GM10248 (cell line): Measurements from ENCODE around the gene SNUPN.
"Not testable (repeated sequence)": the region's sequence is repeated elsewhere in the genome, so short reads cannot be mapped to it uniquely, and the experiment has no call there.

Experiments used
- CTCF ChIA-PET: fragments of 300-600 bp; sonication (Branson Sonifier 250); formaldehyde crosslinking; extraction: SDS; loops from one replicate; lab custom pipeline; 2021; ENCODE audit warnings: antibody characterized with exemption; lab: Yijun Ruan, JAX
- POLR2A ChIA-PET: fragments of 350-650 bp; sonication (Branson Sonifier 250); formaldehyde crosslinking; extraction: SDS; loops from one replicate; lab custom pipeline; 2020; ENCODE audit warnings: antibody characterized with exemption; lab: Yijun Ruan, JAX
- DNase-seq: peaks from one replicate; pipeline ENCODE4 v3.0.0; 2012; ENCODE audit errors: extremely low spot score
- CTCF ChIP-seq: IDR thresholded peaks from 2 replicates; pipeline ENCODE4 v1.5.1; 2012; ENCODE audit warnings: mild to moderate bottlenecking, low read depth; ENCODE audit errors: extremely low read depth, missing control alignments, control extremely low read depth

The SNUPN gene

GRCh38 chr15:75577401-75578172 lies 47.9 kb downstream of the SNUPN start:
- POLR2A ChIA-PET, result no interaction called here
- CTCF ChIA-PET, result interaction anchor here (0.6 to 1.3 kb wide), 7 partner anchors 8 to 210 kb away, joined by 3 to 8 read pairs (median 3); partner anchors contain the start of gene IMP3
- no peak for TF ChIP-seq CTCF
- DNase-seq, result no peak

- no peak for TF ChIP-seq CTCF
- ChIA-PET CTCF (interaction anchor here (1.0 to 2.3 kb wide), 2 partner anchors 9 to 23 kb away, joined by 3 to 4 read pairs; no protein-coding TSS in a partner anchor), POLR2A (no interaction called here)
- no peak for DNase-seq
These were observed 51.7 kb downstream of the SNUPN start for GRCh38 chr15:75573648-75574384.

GRCh38 chr15:75570126-75570845 lies 55.2 kb downstream of the SNUPN start:
- ChIA-PET POLR2A (no interaction called here), CTCF (interaction anchor here (1.2 kb wide), 2 partner anchors 9 to 202 kb away, joined by 4 to 5 read pairs; partner anchors contain the start of genes MAN2C1 and PTPN9)

GRCh38 chr15:75565062-75565970 lies 60.2 kb downstream of the SNUPN start:
- ChIA-PET CTCF (interaction anchor here (1.2 to 2.1 kb wide), 3 partner anchors 12 to 32 kb away, joined by 3 to 6 read pairs (median 4); no protein-coding TSS in a partner anchor), POLR2A (no interaction called here)
- DNase-seq, result no peak
- no peak for TF ChIP-seq CTCF

More at GRCh38 chr15:75570126-75570845, 55.2 kb downstream of the SNUPN start:
- no peak for TF ChIP-seq CTCF
- no peak for DNase-seq

DNA sequence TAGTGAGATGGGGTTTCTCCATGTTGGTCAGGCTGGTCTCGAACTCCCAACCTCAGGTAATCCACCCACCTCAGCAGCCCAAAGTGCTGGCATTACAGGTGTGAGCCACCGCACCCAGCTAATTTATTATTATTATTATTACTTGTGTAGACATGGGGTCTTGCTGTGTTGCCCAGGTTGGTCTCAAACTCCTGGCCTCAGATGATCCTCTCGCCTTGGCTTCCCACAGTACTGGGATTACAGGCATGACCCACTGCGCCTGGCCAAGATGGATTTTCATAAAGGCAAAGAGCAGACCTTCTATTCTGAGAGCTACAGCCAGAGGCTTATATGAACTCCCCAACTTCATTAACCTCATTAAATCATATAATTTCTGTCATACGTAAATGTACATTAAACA lies 63.6 kb downstream of the SNUPN start:
- no peak for TF ChIP-seq CTCF
- no peak for DNase-seq
- ChIA-PET POLR2A (interaction anchor here (0.6 kb wide), 1 partner anchor 86 kb away, joined by 9 read pairs; the partner anchor contains the start of gene SNX33), CTCF (interaction anchor here (0.9 to 1.3 kb wide), 2 partner anchors 37 to 194 kb away, joined by 3 read pairs; no protein-coding TSS in a partner anchor)

DNA sequence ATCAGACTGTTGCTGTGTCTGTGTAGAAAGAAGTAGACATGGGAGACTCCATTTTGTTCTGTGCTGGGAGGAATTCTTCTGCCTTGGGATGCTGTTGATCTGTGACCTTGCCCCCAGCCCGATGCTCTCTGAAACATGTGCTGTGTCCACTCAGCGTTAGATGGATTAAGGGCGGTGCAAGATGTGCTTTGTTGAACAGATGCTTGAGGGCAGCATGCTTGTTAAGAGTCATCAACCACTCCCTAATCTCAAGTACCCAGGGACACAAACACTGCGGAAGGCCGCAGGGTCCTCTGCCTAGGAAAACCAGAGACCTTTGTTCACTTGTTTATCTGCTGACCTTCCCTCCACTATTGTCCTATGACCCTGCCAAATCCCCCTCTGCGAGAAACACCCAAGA lies 66.2 kb downstream of the SNUPN start:
- DNase-seq, POLR2A ChIA-PET, CTCF ChIA-PET: not testable (repeated sequence)

DNA sequence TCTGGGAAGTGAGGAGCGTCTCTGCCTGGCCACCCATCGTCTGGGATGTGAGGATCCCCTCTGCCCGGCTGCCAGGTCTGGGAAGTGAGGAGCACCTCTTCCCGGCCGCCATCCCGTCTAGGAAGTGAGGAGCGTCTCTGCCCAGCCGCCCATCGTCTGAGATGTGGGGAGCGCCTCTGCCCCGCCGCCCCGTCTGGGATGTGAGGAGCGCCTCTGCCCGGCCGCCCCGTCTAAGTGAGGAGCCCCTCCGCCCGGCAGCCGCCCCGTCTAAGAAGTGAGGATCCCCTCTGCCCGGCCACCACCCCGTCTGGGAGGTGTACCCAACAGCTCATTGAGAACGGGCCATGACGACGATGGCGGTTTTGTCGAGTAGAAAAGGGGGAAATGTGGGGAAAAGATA lies 66.6 kb downstream of the SNUPN start:
- CTCF ChIA-PET, DNase-seq, POLR2A ChIA-PET: not testable (repeated sequence)
